NCI-H2029 treated with DMSO at 0.1 percent for 48 hours (cell line): ENCODE measurements around the gene PRDM1.

Experiments used
- DNase-seq: peaks from one replicate; lab custom pipeline; 2025; lab: John Stamatoyannopoulos, UW

The PRDM1 gene

DNA sequence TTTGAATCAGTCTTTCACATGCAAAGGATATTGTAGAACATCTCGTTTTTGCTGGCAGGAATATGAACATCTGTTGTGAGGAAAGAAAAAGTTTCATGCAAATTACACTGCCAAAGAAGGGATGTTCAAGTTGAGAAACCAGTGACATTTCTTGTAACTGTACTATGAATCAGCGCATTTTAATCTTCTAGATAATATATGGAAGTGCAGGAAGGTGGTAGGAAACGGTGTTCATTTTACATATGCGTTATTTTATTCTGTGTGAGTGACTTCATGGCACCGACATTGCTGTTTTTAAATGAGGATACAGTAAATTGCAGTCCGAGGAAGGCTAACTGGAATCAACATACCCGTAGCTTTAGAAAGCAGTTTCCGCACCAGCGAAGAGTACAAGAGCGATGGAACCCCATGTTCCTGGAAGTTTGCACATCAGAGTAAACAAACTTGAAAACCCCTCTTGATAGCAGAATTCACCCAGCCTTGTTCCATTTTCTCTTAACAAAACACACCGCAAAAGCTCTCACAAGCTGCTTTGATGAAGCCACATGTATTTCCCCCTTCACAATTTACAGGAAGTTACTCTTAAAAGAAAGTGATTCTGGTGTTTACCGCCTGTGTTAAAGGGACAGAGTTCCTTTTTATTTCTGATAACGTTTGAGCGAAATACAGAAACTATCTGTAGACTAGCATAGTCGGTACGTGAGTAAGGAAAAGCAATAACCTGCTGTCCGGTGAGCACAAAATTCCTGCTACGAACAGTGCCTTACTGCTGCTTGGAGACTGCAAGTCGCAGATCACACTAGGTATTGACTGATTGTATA, 11.5 kb downstream of the PRDM1 start:
- DNase-seq: no peak

DNA sequence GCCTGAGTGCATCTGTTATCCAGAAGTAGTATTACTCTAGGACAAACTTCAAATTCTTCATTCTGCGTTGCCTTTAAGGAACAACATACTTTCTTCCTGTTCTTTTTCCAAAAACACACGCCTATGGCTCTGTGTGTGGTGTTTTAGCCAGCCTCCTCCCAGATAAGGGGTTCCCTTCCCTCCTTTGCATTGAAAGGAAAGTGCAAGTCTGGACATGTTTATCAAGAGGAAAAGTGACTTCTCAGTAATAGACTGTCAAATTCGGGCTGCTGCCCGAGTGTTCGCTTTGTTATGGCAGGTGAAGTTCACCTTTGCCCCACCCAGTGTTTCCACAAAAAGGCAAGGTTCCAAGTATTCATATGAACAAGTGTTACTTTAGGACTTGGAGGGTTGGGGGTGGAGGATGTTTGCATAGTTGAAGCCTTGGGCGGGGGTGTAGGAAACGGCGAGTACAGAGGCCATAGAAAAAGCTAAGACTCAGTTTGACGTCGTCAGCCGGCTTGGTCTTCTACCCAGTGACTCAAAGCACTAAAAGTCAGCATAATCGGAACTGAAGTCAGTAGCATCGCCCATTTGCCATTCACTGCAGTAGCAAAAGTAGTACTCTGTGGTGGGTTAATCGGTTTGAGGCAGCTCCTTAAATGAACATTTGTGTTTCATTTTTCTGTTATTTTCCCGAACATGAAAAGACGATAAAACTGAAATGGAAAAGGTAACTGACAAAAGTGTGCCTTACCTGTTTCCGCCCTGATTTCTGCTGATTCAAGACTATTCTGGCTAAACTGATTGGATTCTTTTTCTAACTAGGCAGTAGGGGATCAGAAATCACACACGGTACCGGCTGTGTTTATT, 12.5 kb downstream of the PRDM1 start:
- no peak for DNase-seq

DNA sequence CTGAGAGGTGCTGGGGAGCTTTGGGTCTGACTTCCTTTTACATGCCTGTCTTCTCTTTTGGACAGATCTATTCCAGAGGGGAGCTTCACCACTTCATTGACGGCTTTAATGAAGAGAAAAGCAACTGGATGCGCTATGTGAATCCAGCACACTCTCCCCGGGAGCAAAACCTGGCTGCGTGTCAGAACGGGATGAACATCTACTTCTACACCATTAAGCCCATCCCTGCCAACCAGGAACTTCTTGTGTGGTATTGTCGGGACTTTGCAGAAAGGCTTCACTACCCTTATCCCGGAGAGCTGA, 13.1 kb downstream of the PRDM1 start:
- no peak for DNase-seq

DNA sequence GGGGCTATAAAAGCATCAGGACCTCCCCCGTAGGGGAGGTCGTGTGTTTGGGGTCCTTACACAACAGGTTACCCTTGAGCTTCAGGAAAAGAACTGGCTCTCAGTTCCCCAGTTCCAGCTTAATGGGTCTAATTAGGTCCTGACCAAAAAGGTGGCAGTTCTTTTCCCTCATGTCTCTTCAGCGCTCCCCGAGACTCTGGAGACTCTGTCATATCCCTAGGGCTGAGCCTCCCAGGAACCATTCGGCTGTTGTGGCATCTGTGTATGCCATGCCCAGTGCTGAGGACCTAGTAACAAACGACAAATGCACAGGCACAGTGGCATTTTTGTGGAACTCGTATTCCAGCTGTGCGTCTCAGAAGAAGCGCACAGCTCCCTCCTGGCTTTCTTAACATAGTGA, 14.6 kb downstream of the PRDM1 start:
- no peak for DNase-seq

DNA sequence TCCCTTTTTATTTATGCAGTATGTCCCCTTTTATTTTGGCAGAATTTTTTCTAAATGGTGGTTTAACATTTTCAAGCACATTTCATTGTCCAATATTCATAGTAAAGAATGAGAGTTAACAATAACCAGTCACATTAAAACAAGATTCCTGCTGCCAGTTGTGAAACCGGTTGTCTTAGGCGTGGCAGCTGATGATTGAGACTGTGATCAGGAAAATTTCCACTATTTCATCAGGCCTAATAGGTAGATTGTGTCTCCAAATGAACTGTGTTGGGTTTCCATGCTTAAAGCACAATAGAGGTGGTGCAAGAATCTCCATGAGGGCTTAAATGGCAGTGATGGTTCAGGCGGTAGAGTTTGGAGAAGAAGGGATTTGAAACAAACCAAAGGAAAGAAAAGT, 15.3 kb downstream of the PRDM1 start:
- no peak for DNase-seq

DNA sequence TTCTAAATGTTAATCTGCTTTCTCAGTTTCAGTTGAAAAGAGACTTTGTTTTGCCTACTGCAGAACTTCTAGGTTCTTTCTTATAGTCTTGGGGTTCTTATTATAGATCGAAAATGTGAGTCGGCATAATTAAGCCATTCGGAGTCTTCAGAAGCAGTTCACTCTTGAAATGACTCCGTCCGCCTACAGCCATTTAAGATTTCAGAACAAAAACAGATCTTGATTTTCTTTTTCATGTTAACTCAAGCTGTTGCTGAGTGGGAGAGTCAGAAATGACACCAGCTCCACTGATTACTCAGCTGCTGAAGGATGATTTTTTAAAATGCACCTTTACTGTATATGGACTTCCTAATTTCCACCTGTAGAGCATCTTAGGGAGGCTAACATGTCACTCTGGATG, 15.9 kb downstream of the PRDM1 start:
- DNase-seq: no peak

DNA sequence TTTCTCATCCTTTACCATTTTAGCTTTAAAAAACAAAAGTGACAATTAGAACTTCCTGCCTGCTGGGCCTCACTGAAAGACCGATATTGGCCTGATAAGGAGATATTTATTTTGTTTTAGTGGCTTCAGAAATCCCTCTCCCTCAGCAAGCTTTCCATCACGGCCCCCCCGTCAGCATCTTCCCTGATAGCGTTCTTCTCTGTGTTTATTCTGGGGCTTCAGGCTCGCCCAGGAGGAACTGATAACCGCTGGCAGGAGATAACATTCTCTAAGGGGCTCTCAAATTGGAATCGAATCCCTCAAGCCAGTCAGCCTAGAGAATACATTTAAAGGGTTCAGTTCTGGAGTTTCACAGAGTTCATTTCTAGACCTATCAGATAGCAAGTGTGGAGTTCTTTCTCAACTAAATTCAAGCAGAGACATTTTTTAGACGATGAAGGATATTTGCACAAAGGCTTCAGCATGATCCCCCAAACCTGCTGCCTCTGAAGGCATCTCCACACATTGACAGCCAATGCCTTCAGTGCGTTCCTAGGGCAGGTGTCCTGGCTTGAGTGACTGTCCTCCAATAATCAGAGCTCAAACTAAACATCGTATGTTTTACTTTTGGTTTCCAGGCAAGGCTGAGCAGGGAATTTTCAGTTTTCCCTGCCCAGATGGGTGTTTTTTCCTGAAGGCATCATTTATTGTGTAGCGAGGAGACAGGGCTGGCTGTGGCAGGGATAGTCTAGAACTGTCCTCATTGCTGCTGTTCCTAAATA, 17.0 kb downstream of the PRDM1 start:
- DNase-seq: no peak

DNA sequence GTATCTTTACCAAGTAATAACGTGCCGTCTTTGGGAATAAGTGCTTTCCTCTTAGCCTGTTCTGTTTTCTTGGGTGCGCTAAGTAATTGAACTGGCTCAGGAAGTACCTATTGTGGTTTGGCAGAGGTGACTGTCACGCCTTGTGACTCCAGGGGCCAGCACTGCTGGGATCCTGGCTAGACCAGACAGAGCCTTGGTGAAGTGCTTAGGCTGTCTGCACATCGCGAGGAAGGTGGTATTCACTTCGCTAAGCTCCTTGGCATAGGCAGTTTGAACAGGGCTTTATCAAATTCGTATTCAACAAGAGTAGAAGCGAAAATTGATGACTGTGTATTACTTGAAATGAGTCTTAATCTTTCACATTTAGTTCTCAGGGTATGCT, 17.6 kb downstream of the PRDM1 start:
- peak; percentile 46 for DNase-seq

DNA sequence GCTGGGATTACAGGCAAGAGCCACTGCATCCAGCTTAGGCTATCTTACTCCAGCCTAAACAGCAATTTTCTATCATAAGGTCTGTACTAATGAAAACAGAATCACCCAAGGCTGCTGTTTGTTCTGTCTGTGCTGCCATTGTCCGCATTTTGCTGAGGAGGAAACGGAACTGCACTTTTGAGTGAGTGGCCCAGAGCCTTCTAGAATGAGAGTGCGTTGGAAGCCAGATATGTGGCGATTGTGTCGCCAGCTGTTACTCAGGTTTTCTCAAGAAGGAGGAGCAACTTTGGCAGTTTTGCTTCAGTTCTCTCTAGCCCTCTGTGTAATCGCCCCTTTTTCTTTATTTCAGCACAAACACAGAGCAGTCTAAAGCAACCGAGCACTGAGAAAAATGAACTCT, 18.3 kb downstream of the PRDM1 start:
- no peak for DNase-seq

DNA sequence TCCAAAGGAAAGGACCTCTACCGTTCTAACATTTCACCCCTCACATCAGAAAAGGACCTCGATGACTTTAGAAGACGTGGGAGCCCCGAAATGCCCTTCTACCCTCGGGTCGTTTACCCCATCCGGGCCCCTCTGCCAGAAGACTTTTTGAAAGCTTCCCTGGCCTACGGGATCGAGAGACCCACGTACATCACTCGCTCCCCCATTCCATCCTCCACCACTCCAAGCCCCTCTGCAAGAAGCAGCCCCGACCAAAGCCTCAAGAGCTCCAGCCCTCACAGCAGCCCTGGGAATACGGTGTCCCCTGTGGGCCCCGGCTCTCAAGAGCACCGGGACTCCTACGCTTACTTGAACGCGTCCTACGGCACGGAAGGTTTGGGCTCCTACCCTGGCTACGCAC, 18.8 kb downstream of the PRDM1 start:
- no peak for DNase-seq

DNA sequence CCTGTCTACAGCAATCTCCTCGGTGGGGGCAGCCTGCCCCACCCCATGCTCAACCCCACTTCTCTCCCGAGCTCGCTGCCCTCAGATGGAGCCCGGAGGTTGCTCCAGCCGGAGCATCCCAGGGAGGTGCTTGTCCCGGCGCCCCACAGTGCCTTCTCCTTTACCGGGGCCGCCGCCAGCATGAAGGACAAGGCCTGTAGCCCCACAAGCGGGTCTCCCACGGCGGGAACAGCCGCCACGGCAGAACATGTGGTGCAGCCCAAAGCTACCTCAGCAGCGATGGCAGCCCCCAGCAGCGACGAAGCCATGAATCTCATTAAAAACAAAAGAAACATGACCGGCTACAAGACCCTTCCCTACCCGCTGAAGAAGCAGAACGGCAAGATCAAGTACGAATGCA, 19.4 kb downstream of the PRDM1 start:
- DNase-seq: no peak

DNA sequence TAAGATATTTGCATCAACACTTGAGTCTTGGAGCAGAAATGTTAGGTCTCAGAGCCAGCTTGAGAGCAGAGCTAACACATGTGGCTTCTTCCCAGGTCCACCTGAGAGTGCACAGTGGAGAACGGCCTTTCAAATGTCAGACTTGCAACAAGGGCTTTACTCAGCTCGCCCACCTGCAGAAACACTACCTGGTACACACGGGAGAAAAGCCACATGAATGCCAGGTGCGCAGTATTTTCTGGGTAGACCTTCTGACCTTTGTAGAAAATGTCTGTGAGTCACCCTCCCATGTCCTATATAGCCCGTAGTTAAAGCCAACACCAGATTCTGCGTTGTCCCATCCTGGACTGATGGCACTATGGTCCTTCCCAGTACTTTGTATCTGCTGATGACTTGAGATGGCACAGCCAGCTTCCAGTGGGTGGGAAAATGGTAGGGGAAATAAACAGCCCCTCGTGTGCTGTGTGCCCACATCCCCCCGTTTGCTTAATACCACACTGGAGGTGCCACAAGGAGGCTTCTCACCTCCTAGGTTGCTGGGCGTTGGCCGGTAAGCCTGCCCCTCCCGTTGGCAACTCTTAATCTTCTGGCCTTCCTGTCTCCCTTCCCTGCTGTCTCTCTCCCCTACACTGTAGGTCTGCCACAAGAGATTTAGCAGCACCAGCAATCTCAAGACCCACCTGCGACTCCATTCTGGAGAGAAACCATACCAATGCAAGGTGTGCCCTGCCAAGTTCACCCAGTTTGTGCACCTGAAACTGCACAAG, 20.3 kb downstream of the PRDM1 start:
- no peak for DNase-seq

DNA sequence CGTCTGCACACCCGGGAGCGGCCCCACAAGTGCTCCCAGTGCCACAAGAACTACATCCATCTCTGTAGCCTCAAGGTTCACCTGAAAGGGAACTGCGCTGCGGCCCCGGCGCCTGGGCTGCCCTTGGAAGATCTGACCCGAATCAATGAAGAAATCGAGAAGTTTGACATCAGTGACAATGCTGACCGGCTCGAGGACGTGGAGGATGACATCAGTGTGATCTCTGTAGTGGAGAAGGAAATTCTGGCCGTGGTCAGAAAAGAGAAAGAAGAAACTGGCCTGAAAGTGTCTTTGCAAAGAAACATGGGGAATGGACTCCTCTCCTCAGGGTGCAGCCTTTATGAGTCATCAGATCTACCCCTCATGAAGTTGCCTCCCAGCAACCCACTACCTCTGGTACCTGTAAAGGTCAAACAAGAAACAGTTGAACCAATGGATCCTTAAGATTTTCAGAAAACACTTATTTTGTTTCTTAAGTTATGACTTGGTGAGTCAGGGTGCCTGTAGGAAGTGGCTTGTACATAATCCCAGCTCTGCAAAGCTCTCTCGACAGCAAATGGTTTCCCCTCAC, 21.0 kb downstream of the PRDM1 start:
- DNase-seq: no peak

DNA sequence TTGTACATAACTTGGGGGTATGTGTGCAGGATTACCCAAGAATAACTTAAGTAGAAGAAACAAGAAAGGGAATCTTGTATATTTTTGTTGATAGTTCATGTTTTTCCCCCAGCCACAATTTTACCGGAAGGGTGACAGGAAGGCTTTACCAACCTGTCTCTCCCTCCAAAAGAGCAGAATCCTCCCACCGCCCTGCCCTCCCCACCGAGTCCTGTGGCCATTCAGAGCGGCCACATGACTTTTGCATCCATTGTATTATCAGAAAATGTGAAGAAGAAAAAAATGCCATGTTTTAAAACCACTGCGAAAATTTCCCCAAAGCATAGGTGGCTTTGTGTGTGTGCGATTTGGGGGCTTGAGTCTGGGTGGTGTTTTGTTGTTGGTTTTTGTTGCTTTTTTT, 22.0 kb downstream of the PRDM1 start:
- no peak for DNase-seq

DNA sequence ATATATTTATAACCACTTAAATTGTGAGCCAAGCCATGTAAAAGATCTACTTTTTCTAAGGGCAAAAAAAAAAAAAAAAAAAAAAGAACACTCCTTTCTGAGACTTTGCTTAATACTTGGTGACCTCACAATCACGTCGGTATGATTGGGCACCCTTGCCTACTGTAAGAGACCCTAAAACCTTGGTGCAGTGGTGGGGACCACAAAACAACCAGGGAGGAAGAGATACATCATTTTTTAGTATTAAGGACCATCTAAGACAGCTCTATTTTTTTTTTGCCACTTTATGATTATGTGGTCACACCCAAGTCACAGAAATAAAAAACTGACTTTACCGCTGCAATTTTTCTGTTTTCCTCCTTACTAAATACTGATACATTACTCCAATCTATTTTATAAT, 22.9 kb downstream of the PRDM1 start:
- DNase-seq: no peak

DNA sequence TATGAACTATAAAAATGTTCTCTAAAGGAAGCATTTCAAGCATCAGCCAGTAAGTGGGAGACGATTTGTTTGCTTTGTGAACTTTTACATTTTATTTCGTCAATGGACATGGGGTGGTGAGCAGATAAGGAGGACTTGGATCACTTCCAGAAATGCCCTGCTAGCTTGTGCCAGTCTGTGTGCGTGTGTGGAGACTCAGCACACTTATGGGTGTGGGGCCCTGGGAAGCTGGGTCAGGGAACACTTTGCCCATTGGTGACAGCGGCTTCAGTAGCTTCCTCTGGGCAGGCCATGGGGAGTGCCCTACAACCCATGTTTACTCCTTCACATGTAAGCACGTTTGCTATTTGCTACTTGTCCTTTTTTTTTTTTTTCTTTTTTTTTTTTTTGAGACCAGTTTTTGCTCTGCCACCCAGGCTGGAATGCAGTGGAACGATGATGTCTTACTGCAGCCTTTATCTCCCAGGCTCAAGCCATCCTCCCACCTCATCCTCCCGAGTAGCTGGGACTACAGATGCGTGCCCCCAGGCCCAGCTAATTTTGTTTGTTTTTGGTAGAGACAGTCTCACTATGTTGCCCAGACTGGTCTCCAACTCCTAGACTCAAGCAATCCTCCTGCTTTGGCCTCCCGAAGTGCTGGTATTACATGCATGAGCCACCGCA, 24.2 kb downstream of the PRDM1 start:
- peak; percentile 61 for DNase-seq

DNA sequence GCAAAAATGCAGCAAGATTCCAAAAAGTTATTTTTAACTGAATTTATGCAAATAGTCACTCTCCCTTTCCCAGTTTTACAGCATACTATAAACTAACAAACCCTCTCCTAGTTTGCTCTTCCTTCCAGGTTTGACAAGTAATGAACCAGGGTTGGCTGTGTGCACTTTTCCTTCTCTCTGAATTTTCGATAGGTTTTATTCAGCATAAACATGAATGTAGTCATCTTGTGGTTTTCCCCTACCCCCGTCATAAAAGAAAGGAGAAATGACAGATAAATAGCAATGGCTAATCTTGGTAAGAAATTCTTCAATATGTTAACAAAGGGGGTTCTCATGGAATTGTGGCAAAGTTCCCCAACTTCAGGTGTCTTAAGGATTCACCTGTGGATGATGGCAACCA, 26.3 kb downstream of the PRDM1 start:
- DNase-seq: no peak

DNA sequence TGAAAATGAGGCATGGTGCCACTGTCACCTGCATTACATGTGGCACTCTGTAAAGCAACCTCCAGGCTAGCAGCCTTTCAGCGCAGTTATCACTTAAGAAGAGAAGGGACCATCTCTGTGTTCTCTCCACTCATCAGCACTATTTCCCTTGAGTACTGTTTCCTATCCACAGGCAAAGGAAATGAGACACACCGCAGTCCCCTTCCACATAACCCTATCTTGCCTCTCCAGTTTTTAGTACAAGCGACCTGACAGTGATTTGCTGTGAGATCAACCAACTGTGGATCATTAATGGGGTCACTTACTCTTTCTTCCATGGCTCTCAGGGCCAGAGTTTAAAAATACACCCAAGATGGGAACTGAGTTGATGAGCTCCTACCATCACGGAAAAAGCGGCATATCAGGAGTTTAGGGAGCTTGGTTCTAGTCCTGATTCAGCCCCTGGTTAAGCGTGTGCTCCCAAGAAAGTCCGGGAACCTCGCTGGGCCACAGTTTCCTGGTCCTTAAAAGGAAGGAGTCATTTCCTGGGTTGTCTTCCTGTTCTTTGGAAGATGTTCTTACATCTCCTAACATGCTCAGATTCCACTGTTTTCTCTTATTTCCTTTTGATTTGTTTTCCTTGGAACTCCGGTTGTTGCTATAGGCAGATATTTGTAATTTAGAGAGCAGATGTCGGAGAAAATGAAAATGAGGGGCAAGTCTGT, 27.3 kb downstream of the PRDM1 start:
- DNase-seq: no peak

DNA sequence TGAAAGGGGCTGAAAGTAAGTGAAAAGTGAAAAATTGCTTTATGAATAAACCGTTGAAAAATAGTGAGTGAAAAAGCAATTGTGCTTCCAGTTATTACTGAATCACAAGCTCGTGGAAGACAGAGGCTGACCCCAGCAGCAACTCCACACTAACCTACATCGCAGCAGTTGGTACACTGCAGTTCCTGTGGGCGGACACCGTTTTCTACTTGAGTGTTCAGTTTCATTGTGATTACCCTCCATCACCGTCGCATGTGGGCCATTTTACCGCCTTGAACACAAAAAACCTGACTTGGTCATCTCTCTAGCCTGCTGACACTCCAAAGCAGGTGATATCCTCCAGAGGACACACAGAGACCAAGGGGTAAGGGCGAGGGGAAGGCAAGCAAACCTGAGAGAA, 28.4 kb downstream of the PRDM1 start:
- DNase-seq: no peak

DNA sequence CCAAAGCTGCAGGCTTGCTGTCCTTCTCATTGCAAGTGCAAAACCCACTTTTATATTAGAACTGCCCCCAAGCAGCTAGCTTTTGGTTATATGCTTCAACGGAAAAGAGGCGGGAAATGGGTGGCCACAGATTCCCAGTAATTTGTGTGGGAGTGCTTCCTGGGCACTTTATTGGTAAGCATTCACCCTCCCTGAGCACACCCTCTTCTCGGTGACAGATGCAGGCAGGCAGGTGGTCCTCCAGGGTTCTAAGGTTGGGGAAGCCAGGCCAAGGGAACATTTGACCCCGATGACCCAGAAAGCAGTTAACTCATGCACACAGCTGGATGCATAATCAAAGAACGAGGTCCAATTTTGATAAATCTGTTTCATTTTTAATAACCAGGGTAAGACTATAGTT, 29.1 kb downstream of the PRDM1 start:
- no peak for DNase-seq
